Stromal cell of bone marrow (primary cell): Measurements from ENCODE around the gene PCCA.
"Not testable (repeated sequence)": the region's sequence is repeated elsewhere in the genome, so short reads cannot be mapped to it uniquely, and the experiment has no call there.

ENCODE experiments used
- DNase-seq: peaks from one replicate; pipeline ENCODE4 v3.0.0-alpha.2; 2012; ENCODE audit warnings: low read depth

Gene PCCA

DNA sequence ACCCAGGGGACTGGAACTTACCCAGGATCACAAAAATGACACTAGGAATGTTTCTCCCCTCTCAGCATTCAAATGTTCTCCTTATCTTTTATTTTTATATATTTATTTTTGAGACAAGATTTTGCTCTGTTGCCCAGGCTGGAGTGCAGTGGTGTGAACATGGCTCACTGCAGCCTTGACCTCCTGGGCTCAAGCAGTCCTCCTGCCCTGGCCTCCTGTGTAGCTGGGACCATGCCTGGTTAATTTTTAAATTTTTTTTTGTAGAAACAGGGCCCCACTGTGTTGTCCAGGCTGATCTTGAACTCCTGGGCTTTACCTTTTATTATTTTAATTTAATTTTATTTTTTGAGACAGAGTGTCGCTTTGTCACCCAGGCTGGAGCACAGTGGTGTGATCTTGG, 108.2 kb downstream of the PCCA start:
- DNase-seq, result no peak

GRCh38 chr13:100197591-100198365, 108.9 kb downstream of the PCCA start:
- no peak for DNase-seq

- no peak for DNase-seq
These were observed 114.9 kb downstream of the PCCA start for GRCh38 chr13:100203696-100204367.

- DNase-seq, result no peak
These were observed 119.1 kb downstream of the PCCA start for GRCh38 chr13:100208002-100208401.

GRCh38 chr13:100208626-100209025, 119.7 kb downstream of the PCCA start:
- DNase-seq, result no peak

GRCh38 chr13:100209857-100210825, 121.2 kb downstream of the PCCA start:
- peak; percentile 54 for DNase-seq

DNA sequence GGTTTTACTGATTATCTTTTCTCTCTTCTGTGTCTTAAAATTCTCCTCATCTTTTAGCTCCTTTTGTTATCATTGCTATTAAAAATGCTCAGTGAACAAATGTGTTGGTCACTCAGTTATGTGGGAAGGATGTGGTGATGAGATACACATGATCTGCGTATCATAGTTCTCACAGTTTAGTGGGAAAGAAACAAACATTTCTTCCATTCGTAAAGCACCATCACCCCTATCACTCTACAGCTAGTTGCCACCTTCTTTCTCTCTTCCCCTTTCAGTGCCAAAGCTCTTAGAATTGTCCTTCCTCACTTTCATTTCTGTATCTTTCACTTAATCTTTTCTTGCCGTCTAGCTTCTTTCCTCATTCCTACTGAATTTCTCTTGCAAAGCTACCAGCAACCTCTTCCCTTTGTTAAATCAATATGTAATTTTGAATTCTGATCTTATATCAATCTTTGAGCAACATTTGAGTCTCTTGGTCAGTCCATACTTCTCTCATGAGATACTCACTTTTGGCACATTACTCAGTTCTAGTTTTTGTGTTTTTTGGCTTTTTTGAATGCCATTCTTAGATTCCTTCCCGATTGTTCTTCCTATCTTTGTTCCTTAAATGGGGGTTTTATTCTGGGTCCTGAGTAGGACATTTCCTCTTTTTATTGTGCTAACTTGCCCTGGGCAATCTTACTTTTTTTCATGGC, 122.3 kb downstream of the PCCA start:
- no peak for DNase-seq

DNA sequence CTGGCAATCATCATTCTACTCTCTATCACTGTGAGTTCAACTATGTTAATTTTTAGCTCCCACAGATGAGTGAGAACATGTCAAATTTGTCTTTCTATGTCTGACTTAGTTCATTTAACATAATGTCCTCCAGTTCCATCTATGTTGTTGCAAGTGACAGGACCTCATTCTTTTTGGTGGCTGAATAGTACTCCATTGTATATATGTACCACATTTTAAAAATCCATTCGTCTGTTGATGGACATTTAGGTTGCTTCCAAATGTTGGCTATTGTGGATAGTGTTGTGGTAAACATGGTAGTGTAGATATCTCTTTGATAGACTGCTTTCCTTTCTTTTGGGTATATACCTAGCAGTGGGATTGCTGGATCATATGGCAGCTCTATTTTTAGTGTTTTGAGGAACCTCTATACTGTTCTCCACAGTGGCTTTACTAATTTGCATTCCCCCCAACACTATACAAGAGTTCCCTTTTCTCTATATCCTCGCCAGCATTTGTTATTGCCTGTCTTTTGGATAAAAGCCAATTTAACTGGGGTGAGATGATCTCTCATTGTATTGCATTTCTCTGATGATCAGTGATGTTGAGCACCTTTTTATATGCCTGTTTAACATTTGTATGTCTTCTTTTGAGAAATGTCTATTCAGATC, 124.1 kb downstream of the PCCA start:
- no peak for DNase-seq

- no peak for DNase-seq
These were observed 124.7 kb downstream of the PCCA start for GRCh38 chr13:100213576-100213975.

- DNase-seq, result no peak
These were observed 126.0 kb downstream of the PCCA start for GRCh38 chr13:100214886-100215285.

DNA sequence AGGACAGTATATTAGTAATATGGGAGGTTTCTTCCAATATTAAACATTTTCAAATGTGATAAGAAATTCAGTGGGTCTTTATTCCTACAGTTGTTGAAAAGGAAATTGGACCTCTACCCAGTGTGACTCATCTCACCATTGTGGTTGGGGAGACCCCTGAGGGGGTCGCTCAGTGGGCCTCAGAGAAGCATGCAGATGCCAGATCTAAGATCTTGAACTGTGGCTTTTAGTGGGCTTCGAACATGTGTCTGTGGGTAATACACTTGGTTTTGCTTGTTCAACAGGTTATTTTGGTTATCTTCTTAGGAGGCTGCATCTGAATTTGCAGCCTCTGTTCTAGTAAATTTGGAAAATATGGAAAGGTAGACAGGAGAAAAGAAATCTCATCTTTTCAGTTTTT, 132.3 kb downstream of the PCCA start:
- DNase-seq, result no peak

GRCh38 chr13:100223966-100224530, 135.2 kb downstream of the PCCA start:
- DNase-seq, result not testable (repeated sequence)

- no peak for DNase-seq
These were observed 140.7 kb downstream of the PCCA start for GRCh38 chr13:100229603-100230002.

- no peak for DNase-seq
These were observed 141.9 kb downstream of the PCCA start for GRCh38 chr13:100230769-100231149.

DNA sequence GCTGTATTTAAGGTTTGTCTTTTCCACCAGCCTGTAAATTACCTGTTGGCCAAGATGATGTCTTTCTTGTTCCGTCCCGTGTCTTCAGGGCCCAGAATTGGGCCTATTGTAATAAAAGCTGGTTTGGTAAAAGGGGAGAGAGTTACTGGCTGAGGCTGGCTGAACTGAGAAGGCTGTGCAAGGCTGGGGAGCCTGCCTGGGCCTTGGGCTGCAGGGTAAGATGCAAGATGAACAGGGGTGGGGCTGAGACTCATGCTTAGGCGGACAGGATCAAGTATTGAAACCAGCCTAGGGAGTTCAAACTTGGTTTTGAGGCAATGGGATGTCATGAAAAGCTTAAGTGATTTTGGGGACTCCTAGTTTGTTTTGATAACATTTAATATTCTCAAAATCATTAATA, 142.3 kb downstream of the PCCA start:
- no peak for DNase-seq

GRCh38 chr13:100234006-100234405, 145.1 kb downstream of the PCCA start:
- no peak for DNase-seq

GRCh38 chr13:100234524-100235136, 145.7 kb downstream of the PCCA start:
- no peak for DNase-seq

- peak; percentile 49 for DNase-seq
These were observed 146.5 kb downstream of the PCCA start for GRCh38 chr13:100235311-100235901.

DNA sequence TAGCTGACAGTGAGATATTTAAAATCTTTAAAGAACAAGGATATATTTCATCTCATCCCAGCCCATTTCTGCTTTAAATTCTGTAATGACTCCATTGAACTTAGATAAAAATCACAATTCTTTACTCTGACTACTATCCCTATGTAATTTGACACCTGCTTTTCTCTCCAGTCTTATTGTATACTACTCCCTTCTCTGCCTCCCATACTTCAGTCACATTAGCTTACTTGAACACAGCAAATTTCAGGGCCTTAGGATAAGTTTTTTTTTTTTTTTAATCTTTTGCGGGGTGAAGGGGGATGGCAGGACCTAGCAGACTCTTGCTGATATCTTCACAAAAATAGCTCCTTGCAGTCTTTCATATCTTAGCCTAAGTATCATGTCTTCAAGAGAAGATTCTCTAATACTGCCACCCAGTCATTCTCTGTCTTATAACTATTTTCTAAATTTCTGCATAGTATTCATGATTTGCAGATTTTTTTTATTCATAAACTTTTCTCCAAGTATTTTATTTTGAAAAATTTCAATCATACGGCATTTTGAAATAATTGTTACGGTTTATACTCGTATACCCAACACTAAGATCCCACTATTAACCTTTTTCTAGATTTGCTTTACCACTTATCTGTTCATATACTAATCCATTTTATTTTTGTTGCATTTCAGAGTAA, 151.4 kb downstream of the PCCA start:
- DNase-seq, result no peak

GRCh38 chr13:100244431-100244830, 155.5 kb downstream of the PCCA start:
- DNase-seq, result peak; percentile 10
